ENCODE data around the gene NWD2.

DNA sequence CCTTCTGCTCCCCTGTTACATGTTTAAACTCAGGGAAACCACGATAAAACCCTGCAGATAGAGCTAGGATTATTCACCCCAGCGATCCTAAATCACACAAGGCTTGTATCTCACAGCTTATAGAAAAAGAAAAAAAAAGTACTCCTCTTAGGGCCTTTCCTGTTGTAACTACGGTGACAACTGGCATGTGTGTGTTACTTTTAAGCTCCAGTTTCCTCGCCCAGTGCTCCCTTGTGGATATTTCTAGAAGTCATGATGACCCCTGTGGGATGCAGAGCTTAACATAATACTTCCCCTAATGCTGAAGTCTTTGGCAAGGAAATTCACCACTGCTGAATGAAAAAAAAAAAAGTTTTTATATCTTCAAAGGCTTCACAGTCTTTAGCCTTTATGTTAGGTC, 114.7 kb downstream of the NWD2 start:
- TF ChIP-seq EZH2phosphoT487 (conservative IDR thresholded peaks at IDR 0.05; ENCODE audit: low read length) (no peak), CTCF (IDR thresholded peaks at IDR 0.05; ENCODE audit: insufficient read depth, low read length, poor library complexity, severe bottlenecking) (no peak)

Data from SU-DHL-6 (cell line).